ENCODE measurements around the gene DGCR8.

DGCR8 gene

DNA sequence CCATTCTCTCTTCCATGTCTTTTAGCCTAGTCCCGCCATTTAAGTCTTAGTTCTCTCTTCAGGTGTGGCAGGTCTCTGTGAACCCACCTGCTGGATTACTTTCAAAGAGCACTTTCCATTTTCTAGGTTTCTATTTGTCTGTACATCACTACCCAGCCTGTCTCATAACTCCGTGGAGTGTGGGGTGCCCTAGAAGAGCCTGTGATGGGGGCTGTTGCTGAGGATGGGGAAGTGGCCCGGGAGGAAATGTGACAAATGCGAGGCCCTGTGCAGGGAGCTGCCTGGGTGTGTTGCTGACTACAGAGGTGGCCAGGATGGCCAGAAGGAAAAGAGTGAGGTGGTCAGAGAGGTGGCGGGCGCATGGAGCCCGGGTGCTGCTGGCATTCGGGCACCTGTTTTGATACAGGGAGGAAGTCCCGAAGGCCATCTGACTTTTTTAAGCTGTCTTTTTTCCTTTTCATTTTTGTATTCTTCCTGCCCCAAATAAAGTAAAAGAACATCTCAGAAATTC lies 10.7 kb downstream of the DGCR8 start:
- DNase-seq, result no peak

- no peak for DNase-seq
Measured at GRCh38 chr22:20091690-20092476, 11.8 kb downstream of the DGCR8 start.

DNA sequence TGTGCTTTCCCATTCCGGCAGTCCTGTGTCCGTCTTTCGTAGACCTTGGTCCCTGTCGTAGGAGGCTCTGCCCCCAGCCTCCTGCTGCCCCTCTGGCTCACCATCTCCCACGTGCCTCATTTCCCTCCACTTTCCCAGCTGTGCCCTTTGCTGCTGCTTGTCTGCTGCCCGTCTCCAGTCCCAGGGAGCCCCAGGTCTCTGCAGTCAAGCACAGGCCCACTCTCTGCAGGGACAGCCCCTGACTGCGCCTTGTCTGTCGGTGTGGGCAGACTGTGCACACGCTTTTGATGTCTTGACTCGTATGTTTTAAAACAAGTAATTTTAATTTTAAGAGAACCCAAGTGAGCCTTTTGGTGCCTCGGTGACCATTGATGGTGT lies 12.4 kb downstream of the DGCR8 start:
- DNase-seq, result no peak

GRCh38 chr22:20093418-20094196 lies 13.6 kb downstream of the DGCR8 start:
- no peak for DNase-seq

GRCh38 chr22:20094197-20094807 lies 14.3 kb downstream of the DGCR8 start:
- no peak for DNase-seq

DNA sequence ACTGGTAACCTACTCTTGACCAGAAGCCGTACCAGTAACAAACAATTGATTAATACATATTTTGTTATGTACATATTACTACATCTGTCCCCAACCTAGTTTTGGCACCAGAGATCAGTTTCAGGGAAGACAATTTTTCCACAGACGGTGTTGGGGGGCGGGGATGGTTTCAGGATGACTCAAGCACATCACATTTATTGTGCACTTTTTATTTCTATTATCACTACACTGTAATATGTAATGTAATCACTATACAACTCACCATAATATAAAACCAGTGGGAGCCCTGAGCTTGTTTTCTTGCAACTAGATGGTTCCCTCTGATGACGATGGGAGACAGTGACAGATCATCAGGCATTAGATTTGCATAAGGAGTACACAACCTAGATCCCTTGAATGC lies 15.5 kb downstream of the DGCR8 start:
- no peak for DNase-seq

DNA sequence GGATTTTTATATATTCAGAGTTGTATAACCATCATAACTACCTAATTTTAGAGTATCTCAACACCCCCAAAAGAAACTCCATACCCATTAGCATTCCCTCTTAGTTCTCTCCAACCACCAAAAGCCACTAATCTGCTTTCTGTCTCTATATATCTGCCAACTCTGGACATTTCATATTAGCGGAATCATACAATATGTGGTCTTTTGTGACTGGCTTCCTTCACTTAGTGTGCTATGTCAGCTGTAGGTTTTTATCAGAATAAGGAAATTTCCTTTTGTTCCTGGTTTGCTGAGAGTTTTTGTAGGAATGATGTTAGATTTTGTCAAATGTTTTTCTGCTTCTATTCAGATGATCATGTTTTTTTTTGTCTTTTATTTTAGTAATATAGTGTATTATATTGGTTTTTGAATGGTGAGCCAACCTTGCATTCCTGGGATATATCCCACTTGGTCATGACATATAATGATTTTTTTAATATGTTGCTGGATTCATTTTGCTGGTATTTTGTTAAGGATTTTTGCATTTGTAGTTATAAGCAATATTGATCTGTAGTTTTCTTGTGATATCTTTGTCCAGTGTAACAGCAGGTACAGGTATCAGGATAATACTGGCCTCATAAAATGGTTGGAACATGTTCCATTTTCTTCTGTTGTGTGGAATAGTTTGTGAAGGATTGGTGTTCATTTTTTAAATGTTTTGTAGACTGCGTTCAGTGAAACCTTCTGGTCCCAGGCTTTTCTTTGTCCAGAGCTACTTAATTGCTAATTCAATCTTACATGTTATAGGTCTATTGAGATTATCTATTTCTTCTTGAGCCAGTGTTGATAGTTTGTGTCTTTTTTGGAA lies 16.8 kb downstream of the DGCR8 start:
- no peak for DNase-seq

GRCh38 chr22:20099099-20099711 lies 19.2 kb downstream of the DGCR8 start:
- no peak for DNase-seq

DNA sequence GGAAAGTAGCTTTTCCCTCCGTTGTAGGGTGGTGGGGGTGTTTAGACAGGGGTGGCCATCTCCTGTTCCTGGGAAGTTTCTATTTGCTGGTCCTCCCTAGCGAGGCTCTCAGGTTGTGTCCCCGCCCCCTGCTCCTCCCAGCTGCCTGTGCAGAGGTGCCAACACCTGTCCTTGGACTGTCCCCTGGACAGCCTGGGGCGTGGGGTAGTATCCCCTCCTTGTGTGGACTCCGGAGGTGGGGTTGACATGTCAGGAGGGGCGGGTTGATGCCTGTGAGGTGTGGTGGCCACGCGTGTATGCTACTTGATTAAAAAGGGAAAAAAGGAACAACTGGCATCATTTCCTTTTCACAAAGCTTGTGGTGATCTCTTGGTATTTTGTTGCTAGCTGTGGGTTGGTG lies 21.6 kb downstream of the DGCR8 start:
- no peak for DNase-seq

- no peak for DNase-seq
Measured at GRCh38 chr22:20102203-20102780, 22.3 kb downstream of the DGCR8 start.

GRCh38 chr22:20105456-20106204 lies 25.6 kb downstream of the DGCR8 start:
- no peak for DNase-seq

GRCh38 chr22:20106205-20106848 lies 26.3 kb downstream of the DGCR8 start:
- no peak for DNase-seq

DNA sequence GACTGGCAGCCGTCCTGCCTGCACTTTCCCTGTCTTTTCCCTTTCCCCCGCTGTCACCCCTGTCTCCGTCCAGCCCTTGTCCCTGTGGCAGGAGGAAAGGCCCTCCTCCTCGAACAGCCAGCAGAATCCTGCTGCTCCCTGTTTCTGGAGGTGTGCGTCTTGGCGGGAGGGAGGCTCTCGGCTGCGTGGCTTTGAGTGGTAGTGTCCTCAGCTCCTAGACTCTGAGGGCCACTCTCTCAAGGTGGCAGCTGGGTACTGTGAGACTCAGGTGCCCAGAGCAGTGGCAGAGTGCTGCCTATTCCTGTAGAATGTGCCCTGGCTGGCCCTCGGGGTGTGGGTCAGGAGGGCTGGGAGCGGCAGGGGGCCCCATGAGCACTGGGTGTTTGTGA lies 26.8 kb downstream of the DGCR8 start:
- no peak for DNase-seq

GRCh38 chr22:20107471-20107901 lies 27.4 kb downstream of the DGCR8 start:
- no peak for DNase-seq

- DNase-seq, result no peak
Measured at GRCh38 chr22:20107951-20108756, 28.1 kb downstream of the DGCR8 start.

DNA sequence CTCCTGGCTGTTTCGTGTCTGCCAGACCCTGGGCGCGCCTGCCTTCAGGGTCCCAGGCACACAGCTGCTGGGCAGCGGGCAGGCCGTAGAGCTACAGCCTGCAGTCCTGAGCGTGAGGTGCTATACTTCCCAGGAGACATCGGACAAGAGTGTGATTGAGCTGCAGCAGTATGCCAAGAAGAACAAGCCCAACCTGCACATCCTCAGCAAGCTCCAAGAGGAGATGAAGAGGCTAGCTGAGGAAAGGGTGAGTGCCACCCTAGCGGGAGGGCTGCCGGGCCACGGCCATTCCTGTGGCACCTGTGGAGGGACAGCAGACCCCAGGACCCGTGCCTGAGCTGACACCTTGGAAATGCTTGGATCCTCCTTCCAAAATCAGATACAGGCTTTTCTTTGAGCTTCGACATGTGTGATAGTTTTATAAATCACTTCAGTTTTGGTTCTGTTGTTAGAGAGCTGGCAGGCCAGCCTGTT lies 28.8 kb downstream of the DGCR8 start:
- DNase-seq, result no peak

GRCh38 chr22:20109411-20110358 lies 29.6 kb downstream of the DGCR8 start:
- DNase-seq, result no peak

- DNase-seq, result no peak
Measured at GRCh38 chr22:20110359-20110985, 30.4 kb downstream of the DGCR8 start.
